ENCODE measurements around the gene FLNB.
A peak's percentile ranks its signal among the peaks of the same experiment; 100 is the strongest.

The FLNB gene

GRCh38 chr3:58006661-58007060 is 1.6 kb upstream of the FLNB start:
- in situ Hi-C loops (cut with MboI; ENCODE audit: low pct_unique_long_range_greater_than_20kb, low sequenced_read_pairs, unreplicated experiment), result loop anchor here (25.0 kb wide), 2 partner anchors 156 to 306 kb away; partner anchors contain the start of genes HTD2 and RPP14
- no peak for TF ChIP-seq CTCF (IDR thresholded peaks at IDR 0.05; ENCODE audit: extremely low read depth, insufficient read depth, missing control alignments)
- no peak for DNase-seq (ENCODE audit: low spot score)

- no peak for TF ChIP-seq CTCF (IDR thresholded peaks at IDR 0.05; ENCODE audit: extremely low read depth, insufficient read depth, missing control alignments)
- peak; percentile 61 for DNase-seq (ENCODE audit: low spot score)
- in situ Hi-C loops (cut with MboI; ENCODE audit: low pct_unique_long_range_greater_than_20kb, low sequenced_read_pairs, unreplicated experiment), result loop anchor here (25.0 kb wide), 2 partner anchors 153 to 303 kb away; partner anchors contain the start of genes HTD2 and RPP14
Observed at GRCh38 chr3:58009026-58009748, 965 bp downstream of the FLNB start.

GRCh38 chr3:58009749-58010535 is 1.7 kb downstream of the FLNB start:
- TF ChIP-seq CTCF (IDR thresholded peaks at IDR 0.05; ENCODE audit: extremely low read depth, insufficient read depth, missing control alignments), result no peak
- no peak for DNase-seq (ENCODE audit: low spot score)
- in situ Hi-C loops (cut with MboI; ENCODE audit: low pct_unique_long_range_greater_than_20kb, low sequenced_read_pairs, unreplicated experiment), result loop anchor here (25.0 kb wide), 2 partner anchors 152 to 302 kb away; partner anchors contain the start of genes HTD2 and RPP14

GRCh38 chr3:58010562-58010961 is 2.3 kb downstream of the FLNB start:
- in situ Hi-C loops (cut with MboI; ENCODE audit: low pct_unique_long_range_greater_than_20kb, low sequenced_read_pairs, unreplicated experiment), result loop anchor here (25.0 kb wide), 2 partner anchors 152 to 302 kb away; partner anchors contain the start of genes HTD2 and RPP14
- no peak for DNase-seq (ENCODE audit: low spot score)
- TF ChIP-seq CTCF (IDR thresholded peaks at IDR 0.05; ENCODE audit: extremely low read depth, insufficient read depth, missing control alignments), result no peak

GRCh38 chr3:58011580-58011979 is 3.4 kb downstream of the FLNB start:
- in situ Hi-C loops (cut with MboI; ENCODE audit: low pct_unique_long_range_greater_than_20kb, low sequenced_read_pairs, unreplicated experiment), result loop anchor here (25.0 kb wide), 2 partner anchors 151 to 301 kb away; partner anchors contain the start of genes HTD2 and RPP14
- no peak for TF ChIP-seq CTCF (IDR thresholded peaks at IDR 0.05; ENCODE audit: extremely low read depth, insufficient read depth, missing control alignments)
- no peak for DNase-seq (ENCODE audit: low spot score)

GRCh38 chr3:58012302-58012701 is 4.1 kb downstream of the FLNB start:
- in situ Hi-C loops (cut with MboI; ENCODE audit: low pct_unique_long_range_greater_than_20kb, low sequenced_read_pairs, unreplicated experiment), result loop anchor here (25.0 kb wide), 2 partner anchors 150 to 300 kb away; partner anchors contain the start of genes HTD2 and RPP14

More at GRCh38 chr3:58012302-58012701, 4.1 kb downstream of the FLNB start:
- TF ChIP-seq CTCF (IDR thresholded peaks at IDR 0.05; ENCODE audit: extremely low read depth, insufficient read depth, missing control alignments), result no peak
- peak; percentile 51 for DNase-seq (ENCODE audit: low spot score)
